IPS-18c (cell line): ENCODE data around the gene CLEC1A.

Experiments
- H3K4me3 ChIP-seq: 2 replicates; pipeline ENCODE4 v1.7.0; 2013; ENCODE audit warnings: low read depth, mild to moderate bottlenecking, low read length, moderate library complexity; ENCODE audit not compliant: insufficient read depth
- H3K9me3 ChIP-seq: one replicate; pipeline ENCODE4 v1.6.1; 2013; ENCODE audit warnings: mild to moderate bottlenecking, low read length, moderate library complexity; ENCODE audit not compliant: control insufficient read depth, insufficient read depth

CLEC1A gene

DNA sequence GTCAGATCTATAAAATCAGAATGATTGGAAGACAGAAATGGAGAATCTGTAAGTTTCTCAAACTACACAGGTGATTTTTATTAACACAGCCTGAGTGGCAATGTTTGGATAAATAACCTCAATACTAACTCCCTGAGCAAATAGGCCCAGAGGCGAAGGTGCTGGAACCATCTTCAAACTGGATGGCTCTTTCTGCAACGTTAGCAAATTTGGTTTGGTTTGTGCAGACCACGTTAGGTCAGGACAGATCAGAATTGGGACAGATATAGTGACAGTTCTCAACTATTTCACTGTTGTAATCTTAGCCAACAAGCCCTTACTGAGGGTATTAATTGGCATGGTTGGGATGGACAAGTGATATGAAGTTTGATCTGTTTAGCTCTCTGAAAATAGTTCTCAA is 77.4 kb downstream of the CLEC1A start:
- H3K4me3 ChIP-seq: no peak overlapping the region
- H3K9me3 ChIP-seq: no peaks in the 10 kb centered on the region
